Endometrial microvascular endothelial cells (primary cell): ENCODE measurements around the gene SYNJ2. TPM values are rescaled to one million over a fixed set of nuclear protein-coding genes. Genes with fewer than 3 reads are reported as not detected.
"Not testable (repeated sequence)": the region's sequence is repeated elsewhere in the genome, so short reads cannot be mapped to it uniquely, and the experiment has no call there.

Experiments used
- in situ Hi-C: cut with HindIII; loops from 2 replicates; pipeline ENCODE4 v1.10.0; 2017; ENCODE audit warnings: low sequenced_read_pairs, low pct_unique_long_range_greater_than_20kb; ENCODE audit errors: inconsistent ontology term
- total RNA-seq: library from RNA; depleted of rRNA; stranded (reverse); fragments of >200 nt; gene quantifications from one replicate; pipeline ENCODE4 v1.2.3, GENCODE V29; 2015; ENCODE audit errors: inconsistent ontology term

The SYNJ2 gene
- total RNA-seq, 1 donor from 2014 or later: 66.0 TPM

- in situ Hi-C loops: no loop called here
Observed at GRCh38 chr6:157953580-157954091, 28.0 kb upstream of the SYNJ2 start.

- in situ Hi-C loops: no loop called here
Observed at GRCh38 chr6:157954150-157955117, 27.2 kb upstream of the SYNJ2 start.

GRCh38 chr6:157955675-157956074 lies 26.0 kb upstream of the SYNJ2 start:
- in situ Hi-C loops: no loop called here

- in situ Hi-C loops: no loop called here
Observed at GRCh38 chr6:157956171-157956730, 25.4 kb upstream of the SYNJ2 start.

GRCh38 chr6:157959451-157960227 lies 22.0 kb upstream of the SYNJ2 start:
- in situ Hi-C loops: no loop called here

- in situ Hi-C loops: no loop called here
Observed at GRCh38 chr6:157961153-157961831, 20.4 kb upstream of the SYNJ2 start.

GRCh38 chr6:157961832-157962575 lies 19.7 kb upstream of the SYNJ2 start:
- in situ Hi-C loops: no loop called here

GRCh38 chr6:157962601-157963302 lies 18.9 kb upstream of the SYNJ2 start:
- in situ Hi-C loops: no loop called here

- in situ Hi-C loops: no loop called here
Observed at GRCh38 chr6:157964100-157964499, 17.6 kb upstream of the SYNJ2 start.

- in situ Hi-C loops: no loop called here
Observed at GRCh38 chr6:157965387-157965786, 16.3 kb upstream of the SYNJ2 start.

GRCh38 chr6:157966589-157966977 lies 15.1 kb upstream of the SYNJ2 start:
- in situ Hi-C loops: no loop called here

GRCh38 chr6:157967020-157967419 lies 14.6 kb upstream of the SYNJ2 start:
- in situ Hi-C loops: no loop called here

- in situ Hi-C loops: no loop called here
Observed at GRCh38 chr6:157967486-157967885, 14.2 kb upstream of the SYNJ2 start.

- in situ Hi-C loops: not testable (repeated sequence)
Observed at GRCh38 chr6:157972177-157972576, 9.5 kb upstream of the SYNJ2 start.

- in situ Hi-C loops: no loop called here
Observed at GRCh38 chr6:157974341-157974894, 7.2 kb upstream of the SYNJ2 start.

- in situ Hi-C loops: no loop called here
Observed at GRCh38 chr6:157974967-157975366, 6.7 kb upstream of the SYNJ2 start.

- in situ Hi-C loops: no loop called here
Observed at GRCh38 chr6:157975456-157975855, 6.2 kb upstream of the SYNJ2 start.
